Epithelial cell of prostate (primary cell): Measurements from ENCODE around the gene RELA.
"Not testable (repeated sequence)": the region's sequence is repeated elsewhere in the genome, so short reads cannot be mapped to it uniquely, and the experiment has no call there.

Experiments used
- DNase-seq: peaks from one replicate; pipeline ENCODE4 v3.0.0-alpha.2; 2011; ENCODE audit warnings: low read depth, low spot score
- H3K27ac ChIP-seq: fragments of 450-650 bp; 2 replicates; pipeline ENCODE4 v1.5.1; 2017; ENCODE audit warnings: mild to moderate bottlenecking

Gene RELA

GRCh38 chr11:65662799-65663638 lies at the start of gene RELA:
Gene RELA (minus strand): TSS chr11:65662916. CDS start chr11:65662832, 84 bp downstream.
- peak within 1 kb of the TSS; percentile 96 for H3K27ac ChIP-seq
- peak; percentile 70 for DNase-seq

- peak within 1 kb of the TSS; percentile 98 for H3K27ac ChIP-seq
- peak; percentile 93 for DNase-seq
Measured at GRCh38 chr11:65711785-65712632, 49.3 kb upstream of the RELA start, which contains the start of gene KAT5. Gene KAT5 (plus strand): TSS chr11:65712252. CDS start chr11:65712268, 16 bp downstream.

GRCh38 chr11:65710421-65710820 lies 47.7 kb upstream of the RELA start:
- peak overlapping the region; percentile 98 for H3K27ac ChIP-seq
- no peak for DNase-seq

- no peak overlapping the region for H3K27ac ChIP-seq
- DNase-seq = no peak
Measured at GRCh38 chr11:65709661-65710060, 46.9 kb upstream of the RELA start.

- no peak for DNase-seq
- no peak overlapping the region for H3K27ac ChIP-seq
Measured at GRCh38 chr11:65708451-65708850, 45.7 kb upstream of the RELA start.

- DNase-seq, H3K27ac ChIP-seq: not testable (repeated sequence)
Measured at GRCh38 chr11:65707002-65707401, 44.3 kb upstream of the RELA start.

GRCh38 chr11:65706303-65706763 lies 43.6 kb upstream of the RELA start:
- not testable (repeated sequence) for H3K27ac ChIP-seq

GRCh38 chr11:65703846-65704245 lies 41.1 kb upstream of the RELA start:
- no peak for DNase-seq
- H3K27ac ChIP-seq = no peak overlapping the region

More at GRCh38 chr11:65706303-65706763, 43.6 kb upstream of the RELA start:
- not testable (repeated sequence) for DNase-seq

- no peak overlapping the region for H3K27ac ChIP-seq
- DNase-seq = no peak
Measured at GRCh38 chr11:65701686-65702085, 39.0 kb upstream of the RELA start.

GRCh38 chr11:65700399-65700798 lies 37.7 kb upstream of the RELA start:
- H3K27ac ChIP-seq = no peak overlapping the region
- no peak for DNase-seq

GRCh38 chr11:65699306-65699705 lies 36.6 kb upstream of the RELA start:
- no peak for DNase-seq
- H3K27ac ChIP-seq = no peak overlapping the region

- H3K27ac ChIP-seq = no peak overlapping the region
- no peak for DNase-seq
Measured at GRCh38 chr11:65698205-65698604, 35.5 kb upstream of the RELA start.

GRCh38 chr11:65696802-65697552 lies 34.3 kb upstream of the RELA start:
- no peak for DNase-seq

GRCh38 chr11:65695459-65696241 lies 32.9 kb upstream of the RELA start:
- DNase-seq = peak; percentile 37
- H3K27ac ChIP-seq = no peak overlapping the region

More at GRCh38 chr11:65696802-65697552, 34.3 kb upstream of the RELA start:
- H3K27ac ChIP-seq = no peak overlapping the region

GRCh38 chr11:65692367-65692766 lies 29.7 kb upstream of the RELA start:
- no peak for DNase-seq
- H3K27ac ChIP-seq = no peak overlapping the region

- DNase-seq, H3K27ac ChIP-seq: not testable (repeated sequence)
Measured at GRCh38 chr11:65691847-65692246, 29.1 kb upstream of the RELA start.

- DNase-seq = no peak
- no peak overlapping the region for H3K27ac ChIP-seq
Measured at GRCh38 chr11:65685981-65686380, 23.3 kb upstream of the RELA start.

GRCh38 chr11:65683480-65683879 lies 20.8 kb upstream of the RELA start:
- not testable (repeated sequence) for H3K27ac ChIP-seq, DNase-seq

GRCh38 chr11:65680192-65680743 lies 17.6 kb upstream of the RELA start:
- H3K27ac ChIP-seq = no peak overlapping the region

More at GRCh38 chr11:65680192-65680743, 17.6 kb upstream of the RELA start:
- DNase-seq = no peak
